HG02840 (cell line): ENCODE results near the gene RPLP1.

Source experiments
- ATAC-seq: cut with Tn5 transposase; IDR thresholded peaks from one replicate; pipeline ENCODE4 v1.9.1; 2021; ENCODE audit warnings: mild to moderate bottlenecking, moderate library complexity, moderate number of reproducible peaks; ENCODE audit not compliant: unreplicated experiment, low FRiP score

Gene RPLP1

DNA sequence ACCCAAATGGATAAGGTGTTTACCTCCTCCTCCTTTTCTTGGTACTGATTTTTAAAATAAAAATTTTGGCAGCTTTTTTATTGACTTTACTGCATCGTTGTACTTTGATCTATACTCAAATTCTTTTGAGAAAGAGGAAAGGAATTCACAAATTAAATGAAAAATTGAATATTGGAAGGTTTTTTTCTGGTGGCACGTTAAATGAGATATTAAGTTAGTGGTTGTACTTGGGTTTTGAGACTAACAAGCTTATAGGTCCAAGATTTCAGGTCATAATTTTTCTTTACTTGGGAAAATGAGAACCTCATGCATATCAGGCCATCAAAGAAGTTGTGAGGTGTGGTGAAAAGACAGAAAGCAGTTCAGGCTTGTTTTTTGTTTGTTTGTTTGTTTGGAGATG is 14.1 kb downstream of the RPLP1 start:
- no peak for ATAC-seq

GRCh38 chr15:69467636-69468035 is 15.0 kb downstream of the RPLP1 start:
- no peak for ATAC-seq

DNA sequence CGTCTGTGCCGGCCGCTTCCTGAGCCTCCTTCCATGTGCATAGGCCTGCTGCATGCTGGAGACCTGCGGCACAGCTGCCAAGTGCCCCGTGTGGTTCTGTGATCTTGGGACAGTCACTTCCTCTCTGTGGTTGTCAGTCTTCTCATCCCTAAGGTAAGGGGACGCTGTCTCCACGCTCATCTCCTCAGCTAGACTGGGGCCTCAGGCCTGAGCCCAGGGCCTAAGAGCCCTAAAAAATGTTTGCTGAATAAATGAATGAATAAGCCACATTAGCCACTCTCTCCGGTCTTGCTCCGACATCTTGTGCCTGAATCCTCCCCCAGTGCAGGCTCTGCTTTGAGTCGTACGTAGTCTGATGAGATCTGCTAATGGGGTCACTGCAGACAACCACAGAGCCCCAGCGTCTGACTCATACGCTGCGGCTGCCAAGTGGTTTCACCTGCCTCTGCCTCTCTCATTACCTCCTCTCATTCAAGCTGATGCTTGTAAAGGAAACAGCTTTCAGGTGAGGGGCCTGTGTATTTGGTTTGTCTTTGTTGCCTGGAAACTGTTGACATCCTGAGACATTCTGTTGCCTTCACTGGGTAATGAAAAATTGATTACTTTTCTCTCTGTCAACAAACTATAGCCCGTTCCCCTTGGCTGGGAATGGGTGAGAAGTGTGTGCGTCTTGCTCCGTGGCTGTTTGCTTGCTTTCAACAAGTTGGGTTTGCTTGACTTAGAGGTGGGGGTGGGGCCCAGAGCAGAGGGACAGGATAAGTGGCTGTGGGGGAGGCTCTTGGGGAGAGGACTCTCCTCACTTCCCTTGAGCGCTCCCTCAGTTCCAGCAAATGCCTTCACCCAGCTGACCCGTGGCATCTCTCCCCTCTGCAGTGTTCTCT is 15.9 kb downstream of the RPLP1 start:
- no peak for ATAC-seq

DNA sequence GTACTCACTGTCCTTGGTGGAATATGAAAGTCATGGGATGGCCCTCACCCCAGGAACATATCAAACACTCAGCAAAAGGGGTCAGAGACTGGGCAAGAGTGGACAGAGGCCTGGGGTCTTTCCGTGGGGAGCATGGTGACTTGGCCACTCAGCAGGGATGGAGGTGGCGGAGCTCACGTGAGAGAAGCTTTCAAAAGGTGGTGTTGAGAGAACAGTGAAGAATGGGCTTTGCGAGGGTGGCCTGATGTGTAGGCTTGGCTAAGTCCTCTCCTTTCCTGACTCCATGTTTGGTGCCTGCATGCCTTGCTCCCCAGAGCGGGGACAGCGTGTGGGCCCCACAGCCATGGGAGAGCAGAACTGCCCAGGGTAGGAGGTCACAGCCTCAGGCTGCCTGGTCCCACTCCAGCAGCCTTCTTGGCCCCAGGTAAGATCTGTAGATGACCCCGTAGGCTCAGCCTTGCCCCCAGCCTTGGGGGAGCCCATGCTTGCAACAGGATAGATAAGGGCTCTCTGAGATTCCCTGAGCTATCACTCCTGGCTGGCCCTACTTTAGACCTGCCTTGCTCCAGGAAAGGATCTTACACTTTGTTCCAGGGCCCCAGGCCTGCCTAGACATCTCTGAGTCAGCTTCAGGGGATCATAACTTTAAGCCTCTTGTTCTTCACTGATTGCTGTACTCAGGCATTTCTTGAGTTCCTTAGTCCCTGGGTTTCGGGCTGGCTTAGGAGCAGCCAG is 17.0 kb downstream of the RPLP1 start:
- ATAC-seq, result no peak

DNA sequence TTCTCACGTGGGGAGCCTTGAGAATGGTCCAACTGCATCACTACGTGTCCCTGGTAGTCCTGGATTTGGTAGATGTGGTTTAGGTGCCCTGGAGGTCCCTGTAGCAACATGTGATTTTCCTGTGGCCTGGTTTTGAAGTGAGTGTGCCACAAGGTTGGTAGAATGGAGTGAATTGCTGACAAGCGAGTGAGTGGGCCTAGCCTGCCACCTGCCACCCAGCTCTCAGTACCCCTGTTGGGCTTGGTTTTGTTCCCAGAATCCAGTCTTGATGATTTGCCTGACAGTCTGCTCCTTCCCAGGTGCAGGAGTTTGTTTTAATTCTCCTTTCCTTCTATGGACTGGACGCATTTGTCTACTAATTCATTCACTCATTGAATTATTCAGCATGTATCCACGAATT is 19.4 kb downstream of the RPLP1 start:
- no peak for ATAC-seq

- ATAC-seq, result no peak
Observed at GRCh38 chr15:69472562-69472961, 19.9 kb downstream of the RPLP1 start.

DNA sequence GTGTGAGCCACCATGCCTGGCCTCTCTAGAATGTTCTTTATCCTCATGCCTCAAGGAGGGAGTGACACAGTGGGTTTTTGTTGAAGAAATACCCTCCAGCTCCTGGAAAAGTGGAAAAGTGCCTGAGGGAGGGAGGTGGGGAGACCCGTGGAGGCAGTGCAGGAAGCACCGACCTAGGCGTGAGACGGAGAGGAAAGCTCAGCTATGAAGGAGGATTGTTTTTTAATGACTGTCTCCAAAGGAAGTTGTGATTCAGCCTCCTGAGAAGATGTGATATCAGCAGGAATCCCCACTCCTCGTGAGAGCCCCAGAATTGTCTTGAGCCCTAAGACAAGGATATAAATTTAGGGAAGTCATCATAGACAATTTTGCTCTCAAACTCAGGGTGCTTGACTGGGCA is 21.7 kb downstream of the RPLP1 start:
- no peak for ATAC-seq

DNA sequence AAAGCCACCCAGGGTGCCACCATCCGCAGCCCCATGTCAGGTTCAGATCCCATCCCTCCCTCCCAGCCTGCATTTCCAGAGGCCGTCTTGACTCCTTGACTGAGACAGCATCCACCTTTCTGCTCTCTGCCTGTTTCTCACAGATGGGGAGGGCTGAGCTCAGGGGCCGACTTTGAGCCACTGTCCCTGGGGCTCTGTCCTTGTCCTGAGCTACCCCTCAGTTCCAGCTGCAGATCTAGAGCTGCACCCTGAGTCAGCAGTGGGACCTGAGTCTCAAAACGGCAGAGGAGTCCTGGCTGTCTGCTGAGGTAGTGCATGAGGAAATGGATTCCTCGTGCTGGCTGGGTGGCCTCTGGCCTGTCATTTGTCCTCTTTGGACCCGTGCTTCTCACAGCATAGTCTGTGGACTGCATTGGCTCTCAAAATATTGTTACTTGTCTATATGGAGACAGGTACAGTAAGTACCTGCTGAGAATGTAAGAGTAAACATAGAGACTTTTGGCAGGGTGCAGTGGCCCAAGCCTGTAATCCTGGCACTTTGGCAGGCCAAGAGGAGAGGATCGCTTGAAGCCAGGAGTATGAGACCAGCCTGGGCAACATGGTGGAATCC is 22.3 kb downstream of the RPLP1 start:
- ATAC-seq, result no peak

DNA sequence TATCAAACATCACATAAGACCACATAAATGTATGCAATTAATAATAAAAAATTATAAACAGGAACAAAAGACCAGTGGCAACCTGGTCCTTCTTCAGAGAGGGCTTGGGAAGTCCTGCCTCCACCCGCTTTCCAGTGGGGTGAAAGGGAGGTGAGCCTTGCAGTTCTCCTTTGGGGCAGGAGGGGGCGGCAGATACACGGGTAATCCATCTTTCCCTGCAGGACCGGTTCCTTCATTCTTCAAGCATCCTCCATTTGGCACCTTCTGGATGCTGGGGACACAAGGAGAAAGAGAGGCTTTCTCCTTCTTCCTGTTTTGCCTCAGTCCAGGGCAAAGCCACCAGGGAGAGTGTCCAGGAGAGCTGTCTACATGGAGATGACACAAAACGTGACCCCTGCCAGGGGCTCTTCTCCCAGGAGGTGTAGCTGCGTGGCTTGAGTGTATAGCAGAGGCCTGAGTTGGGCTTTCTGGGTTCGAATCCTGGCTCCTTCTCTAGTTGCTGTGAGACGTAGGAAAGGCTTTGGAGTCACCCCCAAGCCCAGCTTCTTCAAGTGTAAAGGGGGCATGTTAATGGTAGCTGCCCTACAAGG is 23.2 kb downstream of the RPLP1 start:
- ATAC-seq, result no peak

DNA sequence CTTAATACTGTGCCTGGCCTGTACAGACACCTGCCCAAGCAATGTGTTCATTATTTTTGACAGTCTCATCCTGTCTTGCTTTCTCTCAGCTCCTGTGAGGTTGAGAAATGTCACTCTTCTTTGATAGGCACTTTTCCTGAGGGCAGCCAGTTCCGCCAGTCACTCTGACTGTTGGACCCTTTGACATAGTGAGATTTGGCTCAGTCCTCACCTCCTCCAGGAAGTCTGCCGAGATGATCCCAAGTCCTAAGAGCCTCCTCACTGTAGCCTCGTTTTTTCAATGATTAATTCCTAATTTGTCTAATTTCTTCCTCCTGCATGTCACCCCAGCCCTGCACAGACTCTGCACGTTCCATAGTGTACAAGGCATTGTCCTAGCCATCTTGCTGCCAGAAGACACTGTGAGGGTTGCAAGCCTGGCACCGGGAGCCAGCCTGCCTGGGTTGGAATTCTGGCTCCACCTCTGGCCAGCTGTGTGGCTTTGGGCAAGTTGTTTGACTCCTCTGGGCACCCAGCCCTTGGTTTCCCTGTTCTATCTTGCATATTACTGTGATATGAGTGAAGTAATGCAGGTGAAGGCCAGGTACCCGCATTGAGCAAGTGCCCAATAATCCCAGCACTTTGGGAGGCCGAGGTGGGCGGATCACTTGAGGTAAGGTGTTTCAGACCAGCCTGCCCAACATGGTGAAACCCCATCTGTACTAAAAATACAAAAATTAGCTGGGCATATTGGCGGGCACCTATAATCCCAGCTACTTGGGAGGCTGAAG is 24.3 kb downstream of the RPLP1 start:
- ATAC-seq, result no peak

- ATAC-seq, result no peak
Observed at GRCh38 chr15:69478259-69478781, 25.7 kb downstream of the RPLP1 start.

- no peak for ATAC-seq
Observed at GRCh38 chr15:69479081-69479480, 26.5 kb downstream of the RPLP1 start.

DNA sequence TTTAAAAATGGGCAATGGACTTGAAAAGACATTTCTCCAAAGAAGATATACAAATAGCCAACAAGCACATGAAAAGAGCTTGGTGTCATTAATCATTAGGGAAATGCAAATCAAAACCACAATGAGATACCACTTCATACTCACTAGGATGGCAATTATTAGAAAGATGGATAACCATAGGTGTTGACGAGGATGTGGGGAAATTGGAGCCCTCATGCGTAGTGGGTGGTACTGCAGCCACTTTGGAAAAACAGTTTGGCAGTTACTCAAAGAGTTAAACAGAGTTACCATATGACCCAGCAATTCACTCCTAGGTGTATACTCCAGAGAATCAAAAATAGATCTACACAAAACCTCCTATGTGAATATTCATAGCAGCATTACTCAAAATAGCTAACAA is 27.4 kb downstream of the RPLP1 start:
- ATAC-seq, result no peak

DNA sequence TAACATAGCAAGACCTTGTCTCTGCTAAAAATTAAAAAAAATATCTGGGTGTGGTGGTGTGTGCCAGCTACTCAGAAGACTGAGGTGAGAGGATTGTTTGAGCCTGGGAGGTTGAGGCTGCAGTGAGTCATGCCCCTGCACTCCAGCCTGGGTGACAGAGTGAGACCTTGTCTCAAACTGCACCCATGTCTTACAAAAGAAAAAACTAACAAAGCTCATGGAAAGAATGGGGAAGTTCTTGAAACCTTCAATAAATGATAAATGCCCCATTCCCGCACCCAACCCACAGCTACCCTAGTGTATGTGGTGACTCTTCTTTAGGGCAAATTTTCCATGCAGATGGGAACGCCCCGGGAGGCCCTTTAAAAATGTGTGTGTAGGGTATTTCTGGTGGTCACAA is 28.3 kb downstream of the RPLP1 start:
- ATAC-seq, result no peak

DNA sequence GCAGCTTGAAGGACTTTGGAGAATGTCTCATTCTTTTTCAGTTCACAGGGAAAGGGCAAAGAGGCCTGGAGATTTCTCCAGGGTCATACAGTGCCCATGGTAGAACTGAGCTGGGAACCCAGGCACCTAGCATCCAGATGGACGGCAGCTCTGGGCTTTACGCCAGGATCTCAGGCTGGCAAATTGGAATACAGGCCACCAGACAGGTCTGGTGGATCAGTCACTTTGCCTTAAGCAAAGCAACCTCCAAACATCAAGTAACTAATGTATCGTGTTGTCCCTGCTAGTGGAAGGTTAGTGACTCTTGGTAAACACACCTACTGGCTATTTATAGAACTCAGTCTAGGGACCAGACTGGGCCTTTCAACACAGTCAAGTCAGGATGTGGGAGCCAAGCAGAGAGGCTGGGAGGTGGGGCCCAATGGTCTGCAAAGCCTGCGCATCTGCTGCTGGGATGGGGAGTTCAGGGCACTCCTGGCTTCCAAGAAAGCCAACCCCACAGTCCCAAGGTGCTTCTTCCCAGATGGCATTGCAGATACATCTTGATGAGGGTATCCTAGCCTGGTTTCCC is 30.2 kb downstream of the RPLP1 start:
- ATAC-seq, result no peak

DNA sequence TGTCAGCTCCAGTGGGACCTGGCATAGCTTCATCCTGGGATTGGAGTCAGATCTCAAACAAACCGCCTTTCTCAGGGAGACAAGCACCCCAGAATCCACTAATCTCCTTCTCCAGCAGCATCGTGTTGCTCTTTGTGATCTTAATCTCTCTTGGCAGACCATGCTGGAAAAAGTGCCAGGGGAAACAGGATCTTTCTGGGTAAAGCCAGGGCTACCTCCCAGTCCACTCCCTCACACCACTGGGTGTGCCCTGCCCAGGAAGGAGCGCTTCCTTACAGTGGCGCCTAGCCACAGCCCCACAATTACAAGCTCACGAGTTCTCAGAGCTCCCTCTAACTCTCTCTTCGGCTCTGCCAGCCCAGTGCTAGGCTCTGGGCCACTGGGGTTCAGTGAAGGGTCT is 32.2 kb downstream of the RPLP1 start:
- ATAC-seq, result no peak

DNA sequence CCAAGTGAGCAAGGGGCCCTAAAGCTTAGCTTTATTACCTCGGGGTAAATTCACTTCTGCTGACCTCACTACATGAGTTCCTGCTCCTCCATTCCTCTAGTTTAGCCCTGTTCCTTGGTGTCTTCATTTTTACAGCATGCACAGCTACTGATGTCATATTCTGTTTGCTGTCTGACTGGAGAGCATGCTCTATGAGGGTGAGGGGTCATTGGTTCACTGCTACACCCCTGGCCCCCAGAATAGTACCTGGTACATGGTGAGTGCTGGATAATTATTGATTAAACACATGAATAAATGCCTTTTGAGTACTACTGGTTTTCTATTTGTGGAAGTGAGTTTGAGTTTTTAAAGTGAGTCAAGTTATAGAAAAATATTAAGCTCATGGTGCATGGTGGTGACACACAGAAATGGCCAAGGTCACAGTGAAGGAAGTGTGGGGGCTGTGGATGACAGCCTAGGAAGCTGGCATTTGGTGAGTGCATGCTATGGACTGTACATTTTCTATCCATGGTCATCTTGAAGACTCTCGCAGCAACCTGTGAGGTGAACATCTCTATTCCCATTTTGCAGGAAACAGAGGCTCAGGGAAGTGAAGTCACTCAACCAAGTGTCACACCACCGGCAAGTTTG is 34.0 kb downstream of the RPLP1 start:
- no peak for ATAC-seq

GRCh38 chr15:69489073-69489571 is 36.5 kb downstream of the RPLP1 start:
- no peak for ATAC-seq

DNA sequence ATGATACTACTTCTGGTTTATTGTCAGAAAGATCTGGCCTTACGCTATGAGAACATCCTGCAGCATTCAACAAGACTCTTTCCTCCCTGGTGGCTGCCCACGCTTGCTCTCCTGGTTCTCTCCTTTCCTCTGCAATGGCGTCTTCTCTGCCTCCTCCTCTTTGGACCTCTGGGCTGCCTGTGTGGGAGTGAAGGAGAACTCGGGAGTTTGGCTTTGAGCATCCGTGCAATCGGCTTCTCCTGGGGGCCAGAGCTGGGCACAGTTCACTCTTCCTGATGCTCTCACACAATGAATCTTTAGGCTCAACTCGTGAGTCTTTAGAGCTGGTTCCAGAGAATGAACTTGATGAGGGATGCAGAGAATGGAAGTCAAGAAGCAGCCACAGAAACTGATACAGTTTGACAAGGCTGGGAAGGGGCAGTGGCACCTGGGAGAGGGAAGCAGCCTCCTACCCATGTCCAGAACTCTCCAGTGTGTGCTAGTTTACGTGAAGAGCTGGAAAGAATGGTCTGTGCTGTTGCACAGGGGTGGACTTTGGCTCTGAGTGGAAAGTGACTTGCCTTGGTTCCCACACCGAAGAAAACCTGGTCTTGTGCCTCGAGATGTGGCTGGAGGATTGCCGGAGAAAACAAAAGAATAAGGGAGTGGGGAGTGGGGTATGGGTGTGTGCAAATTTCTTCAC is 37.9 kb downstream of the RPLP1 start:
- no peak for ATAC-seq
